ENCODE data around the gene HELZ. TPM values are rescaled to one million over a fixed set of nuclear protein-coding genes. Genes with fewer than 3 reads are reported as not detected.
A peak's percentile ranks its signal among the peaks of the same experiment; 100 is the strongest.
"Not testable (repeated sequence)": the region's sequence is repeated elsewhere in the genome, so short reads cannot be mapped to it uniquely, and the experiment has no call there.

Gene HELZ
- polyA plus RNA-seq, 3 donors: 24.8 to 44.1 (median 39.9) TPM

DNA sequence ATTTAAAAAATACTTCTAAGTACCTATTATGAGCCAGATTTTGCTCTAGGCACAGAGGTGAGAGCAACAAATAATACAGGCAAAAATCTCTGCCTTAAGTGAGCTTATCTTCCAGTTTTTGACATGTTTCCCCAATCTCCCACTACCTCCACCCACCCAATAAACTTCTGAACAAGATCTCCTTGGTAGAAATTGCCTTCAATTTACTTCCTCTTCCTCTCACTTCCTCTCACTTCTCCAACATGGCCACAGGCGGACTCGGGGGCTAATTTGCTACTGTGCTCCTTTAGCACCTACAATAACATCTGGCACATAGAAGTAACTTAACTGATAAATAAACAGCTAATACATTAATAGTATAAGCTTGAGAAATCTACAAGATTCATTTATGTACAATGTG lies 118.0 kb downstream of the HELZ start:
- intact Hi-C loops (cut with micrococcal nuclease): no loop called here
- peak overlapping the region in 5 of 7 donors; percentile 34 to 83 (median 65) for H3K27ac Mint-ChIP-seq

GRCh38 chr17:67126543-67126942 lies 118.5 kb downstream of the HELZ start:
- H3K9me3 Mint-ChIP-seq; DNase-seq; H3K4me1 ChIP-seq (ENCODE audit: control insufficient read depth in 1 of 2, insufficient read depth in 2 of 2, low read length in 2 of 2); intact Hi-C loops (cut with micrococcal nuclease); H3K27me3 Mint-ChIP-seq (ENCODE audit: low read depth in 3 of 3); H3K4me2 ChIP-seq (replicated peaks; ENCODE audit: extremely low read depth, low read length, poor library complexity, severe bottlenecking); H3K9me3 ChIP-seq (replicated peaks in 1 of 2; ENCODE audit: control insufficient read depth in 1 of 2, insufficient read depth in 1 of 2, low read length in 2 of 2); H3K4me3 Mint-ChIP-seq; H3K27me3 ChIP-seq (ENCODE audit: control insufficient read depth in 2 of 2, insufficient read depth in 2 of 2, low read length in 2 of 2); H3K4me1 Mint-ChIP-seq; H2AFZ ChIP-seq (ENCODE audit: insufficient read depth, low read depth, low read length, poor library complexity, severe bottlenecking); H3K79me2 ChIP-seq (ENCODE audit: insufficient read depth, low read length); H3K9ac ChIP-seq (ENCODE audit: insufficient read depth, low read length, poor library complexity, severe bottlenecking); H3K4me3 ChIP-seq (replicated peaks in 1 of 3; ENCODE audit: low read depth in 2 of 3, low read length in 3 of 3): not testable (repeated sequence)
- Histone ChIP-seq H4K20me1 (ENCODE audit: insufficient read depth, low read length) (peaks cover 30% of the 10 kb centered on the region), H3K27ac (ENCODE audit: low read depth in 1 of 2, low read length in 2 of 2) (peak overlapping the region in 1 of 2 donors; percentile 21), H3K36me3 (replicated peaks in 1 of 2; ENCODE audit: control insufficient read depth in 1 of 2, insufficient read depth in 2 of 2, low read length in 2 of 2) (peaks cover 47 to 88% of the 10 kb centered on the region in 2 donors)
- H3K36me3 Mint-ChIP-seq: peaks cover 44 to 62% of the 10 kb centered on the region in 2 donors
- H3K27ac Mint-ChIP-seq: peak overlapping the region in 2 of 7 donors; percentile 50 to 65
- WGBS (ENCODE audit: insufficient coverage): 90% methylated on average over 2 of the region's 6 CpGs

More for the DNA sequence above, 118.0 kb downstream of the HELZ start:
- peak; percentile 2 to 19 (median 14) for DNase-seq
- peaks cover 7% of the 10 kb centered on the region for H3K79me2 ChIP-seq (ENCODE audit: insufficient read depth, low read length)
- H3K9ac ChIP-seq (ENCODE audit: insufficient read depth, low read length, poor library complexity, severe bottlenecking): no peak overlapping the region
- no peak overlapping the region for H3K4me3 ChIP-seq (replicated peaks in 1 of 3; ENCODE audit: low read depth in 2 of 3, low read length in 3 of 3)
- no CpG with 5 or more reads among the region's 2 CpGs for WGBS (ENCODE audit: insufficient coverage)
- peaks cover 8% of the 10 kb centered on the region for H3K4me1 Mint-ChIP-seq
- no peak for TF ChIP-seq CTCF (IDR thresholded peaks at IDR 0.05)
- no peak overlapping the region for H2AFZ ChIP-seq (ENCODE audit: insufficient read depth, low read depth, low read length, poor library complexity, severe bottlenecking)
- H3K27ac ChIP-seq (ENCODE audit: low read depth in 1 of 2, low read length in 2 of 2): peak overlapping the region in 1 of 2 donors; percentile 21
- no peaks in the 10 kb centered on the region for H3K27me3 ChIP-seq (ENCODE audit: control insufficient read depth in 2 of 2, insufficient read depth in 2 of 2, low read length in 2 of 2)
- peaks cover 0 to 2% (median 0%) of the 10 kb centered on the region in 3 donors for H3K27me3 Mint-ChIP-seq (ENCODE audit: low read depth in 3 of 3)
- peaks cover 45 to 65% of the 10 kb centered on the region in 2 donors for H3K36me3 Mint-ChIP-seq
- H3K4me2 ChIP-seq (replicated peaks; ENCODE audit: extremely low read depth, low read length, poor library complexity, severe bottlenecking): no peak overlapping the region
- H4K20me1 ChIP-seq (ENCODE audit: insufficient read depth, low read length): peaks cover 30% of the 10 kb centered on the region
- no peak overlapping the region for H3K4me3 Mint-ChIP-seq
- H3K4me1 ChIP-seq (ENCODE audit: control insufficient read depth in 1 of 2, insufficient read depth in 2 of 2, low read length in 2 of 2): peaks cover 0 to 7% of the 10 kb centered on the region in 2 donors
- H3K9me3 Mint-ChIP-seq: no peaks in the 10 kb centered on the region
- H3K9me3 ChIP-seq (replicated peaks in 1 of 2; ENCODE audit: control insufficient read depth in 1 of 2, insufficient read depth in 1 of 2, low read length in 2 of 2): no peaks in the 10 kb centered on the region
- peaks cover 46 to 88% of the 10 kb centered on the region in 2 donors for H3K36me3 ChIP-seq (replicated peaks in 1 of 2; ENCODE audit: control insufficient read depth in 1 of 2, insufficient read depth in 2 of 2, low read length in 2 of 2)

All from CD14-positive monocyte (primary cell).